ENCODE results near the gene SLC25A19. TPM values are rescaled to one million over a fixed set of nuclear protein-coding genes. Genes with fewer than 3 reads are reported as not detected.

SLC25A19 gene
- total RNA-seq, 1 donor from 2014 or later: 12.8 TPM

DNA sequence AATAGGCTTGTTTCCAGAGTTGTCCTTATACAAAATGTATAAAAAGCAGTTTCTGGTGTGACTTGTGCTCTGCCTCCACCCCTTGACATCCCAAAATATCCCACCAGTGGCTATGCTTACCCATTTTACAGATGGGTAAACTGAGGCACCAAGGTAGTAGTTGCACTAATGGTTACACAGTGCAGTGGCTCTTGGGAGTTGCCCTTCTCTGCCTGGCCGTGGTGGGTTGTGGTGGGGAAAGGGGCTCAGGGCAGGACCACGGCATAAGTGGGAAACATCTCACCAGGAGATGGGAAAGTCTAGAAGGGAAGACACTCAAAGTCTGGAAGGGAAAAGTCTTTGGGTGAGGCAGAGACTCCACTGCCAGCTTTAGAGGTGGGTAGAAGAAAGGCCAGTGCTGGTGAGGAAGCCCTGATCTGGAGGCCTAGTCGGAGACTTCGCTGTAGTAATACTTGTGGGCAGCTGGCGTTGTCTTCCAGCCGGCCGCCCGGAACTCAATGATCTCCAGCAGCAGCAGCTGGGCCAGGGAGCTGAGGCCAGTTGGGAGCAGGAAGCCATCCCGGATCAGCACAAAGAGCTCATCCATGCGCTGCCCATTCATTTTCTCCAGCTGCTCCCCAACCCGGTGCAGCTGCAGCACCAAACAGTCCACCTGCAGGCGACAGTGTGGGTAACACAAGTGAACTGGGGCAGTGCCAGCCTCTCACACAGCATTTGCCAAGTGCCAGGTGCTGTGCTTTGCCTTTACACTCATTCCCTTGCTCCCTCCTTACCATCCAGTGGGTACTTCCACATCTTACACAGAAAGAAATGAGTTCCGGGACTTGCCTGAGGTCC is 22.7 kb downstream of the SLC25A19 start:
- no peak for FAIRE-seq
- no peaks in the 10 kb centered on the region for H3K27me3 ChIP-seq (ENCODE audit: insufficient read depth, low read length)

DNA sequence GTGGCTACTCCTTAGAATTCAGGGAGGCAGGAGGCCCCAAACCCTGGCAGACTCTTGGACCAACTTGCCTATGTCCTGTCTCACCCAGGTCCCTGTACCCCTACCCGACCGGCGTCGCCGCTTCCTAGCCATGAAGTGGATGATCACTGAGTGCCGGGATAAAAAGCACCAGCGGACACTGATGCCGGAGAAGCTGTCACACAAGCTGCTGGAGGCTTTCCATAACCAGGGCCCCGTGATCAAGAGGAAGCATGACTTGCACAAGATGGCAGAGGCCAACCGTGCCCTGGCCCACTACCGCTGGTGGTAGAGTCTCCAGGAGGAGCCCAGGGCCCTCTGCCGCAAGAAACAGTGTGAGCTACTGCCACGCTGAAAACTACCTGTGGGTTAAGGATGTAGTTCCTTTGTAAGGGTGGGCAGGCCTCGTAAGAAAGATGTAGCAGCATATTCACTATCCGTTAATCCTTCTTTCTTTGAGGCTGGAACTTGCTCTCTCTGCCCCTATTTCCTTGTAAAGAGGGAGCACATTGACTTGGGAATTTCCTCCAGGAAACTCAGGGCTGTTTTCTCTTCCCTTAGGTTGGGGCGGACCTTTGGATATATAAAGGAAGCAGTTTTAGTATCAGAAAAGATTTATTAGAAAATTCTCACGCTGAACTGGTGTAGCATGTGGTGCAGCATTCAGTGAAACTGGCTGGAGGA is 23.5 kb downstream of the SLC25A19 start:
- H4K20me1 ChIP-seq (ENCODE audit: insufficient read depth, low read length): peaks cover 19% of the 10 kb centered on the region
- H3K4me3 Mint-ChIP-seq (ENCODE audit: unreplicated experiment): no peak overlapping the region
- no peaks in the 10 kb centered on the region for H3K27me3 Mint-ChIP-seq (ENCODE audit: low read depth, unreplicated experiment)
- FAIRE-seq (no peak), DNase-seq (ENCODE audit: low read depth) (no peak)
- H3K27ac Mint-ChIP-seq (ENCODE audit: unreplicated experiment): no peak overlapping the region
- H3K9me3 ChIP-seq (ENCODE audit: insufficient read depth, low read depth, low read length): no peaks in the 10 kb centered on the region
- no peaks in the 10 kb centered on the region for H3K27me3 ChIP-seq (ENCODE audit: insufficient read depth, low read length)
- H3K36me3 ChIP-seq (ENCODE audit: insufficient read depth, low read length): peaks cover 23% of the 10 kb centered on the region
- no peak overlapping the region for H3K27ac ChIP-seq (ENCODE audit: low read depth, low read length)
- peaks cover 33% of the 10 kb centered on the region for H3K79me2 ChIP-seq (ENCODE audit: insufficient read depth, low read length)
- H3K9ac ChIP-seq (ENCODE audit: low read length): no peak overlapping the region
- H3K4me1 ChIP-seq (ENCODE audit: insufficient read depth, low read length): peaks cover 19% of the 10 kb centered on the region
- no peak overlapping the region for H3K4me2 ChIP-seq (ENCODE audit: low read length)
- TF ChIP-seq EZH2 (IDR thresholded peaks at IDR 0.05; ENCODE audit: insufficient read depth, low read length): no peak
- TF ChIP-seq, protein P1, sequence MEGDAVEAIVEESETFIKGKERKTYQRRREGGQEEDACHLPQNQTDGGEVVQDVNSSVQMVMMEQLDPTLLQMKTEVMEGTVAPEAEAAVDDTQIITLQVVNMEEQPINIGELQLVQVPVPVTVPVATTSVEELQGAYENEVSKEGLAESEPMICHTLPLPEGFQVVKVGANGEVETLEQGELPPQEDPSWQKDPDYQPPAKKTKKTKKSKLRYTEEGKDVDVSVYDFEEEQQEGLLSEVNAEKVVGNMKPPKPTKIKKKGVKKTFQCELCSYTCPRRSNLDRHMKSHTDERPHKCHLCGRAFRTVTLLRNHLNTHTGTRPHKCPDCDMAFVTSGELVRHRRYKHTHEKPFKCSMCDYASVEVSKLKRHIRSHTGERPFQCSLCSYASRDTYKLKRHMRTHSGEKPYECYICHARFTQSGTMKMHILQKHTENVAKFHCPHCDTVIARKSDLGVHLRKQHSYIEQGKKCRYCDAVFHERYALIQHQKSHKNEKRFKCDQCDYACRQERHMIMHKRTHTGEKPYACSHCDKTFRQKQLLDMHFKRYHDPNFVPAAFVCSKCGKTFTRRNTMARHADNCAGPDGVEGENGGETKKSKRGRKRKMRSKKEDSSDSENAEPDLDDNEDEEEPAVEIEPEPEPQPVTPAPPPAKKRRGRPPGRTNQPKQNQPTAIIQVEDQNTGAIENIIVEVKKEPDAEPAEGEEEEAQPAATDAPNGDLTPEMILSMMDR (IDR thresholded peaks at IDR 0.05; ENCODE audit: insufficient read depth, low read depth, low read length): no peak
- peaks cover 3% of the 10 kb centered on the region for H3K36me3 Mint-ChIP-seq (ENCODE audit: low read depth, unreplicated experiment)
- H3K4me1 Mint-ChIP-seq (ENCODE audit: low read depth, unreplicated experiment): peaks cover 10% of the 10 kb centered on the region
- H3K4me3 ChIP-seq (ENCODE audit: insufficient read depth, low read depth, low read length): no peak overlapping the region
- H2AFZ ChIP-seq (ENCODE audit: low read depth, low read length): no peak overlapping the region
- H3K9me3 Mint-ChIP-seq (ENCODE audit: unreplicated experiment): no peaks in the 10 kb centered on the region

More for the DNA sequence above, 22.7 kb downstream of the SLC25A19 start:
- Mint-ChIP-seq H3K4me3 (ENCODE audit: unreplicated experiment) (peak overlapping the region; percentile 27), H3K27ac (ENCODE audit: unreplicated experiment) (no peak overlapping the region), H3K27me3 (ENCODE audit: low read depth, unreplicated experiment) (no peaks in the 10 kb centered on the region), H3K4me1 (ENCODE audit: low read depth, unreplicated experiment) (peaks cover 10% of the 10 kb centered on the region), H3K9me3 (ENCODE audit: unreplicated experiment) (no peaks in the 10 kb centered on the region), H3K36me3 (ENCODE audit: low read depth, unreplicated experiment) (peaks cover 3% of the 10 kb centered on the region)
- H3K9me3 ChIP-seq (ENCODE audit: insufficient read depth, low read depth, low read length): no peaks in the 10 kb centered on the region
- H2AFZ ChIP-seq (ENCODE audit: low read depth, low read length): no peak overlapping the region
- H3K9ac ChIP-seq (ENCODE audit: low read length): no peak overlapping the region
- H3K79me2 ChIP-seq (ENCODE audit: insufficient read depth, low read length): peaks cover 26% of the 10 kb centered on the region
- peaks cover 18% of the 10 kb centered on the region for H4K20me1 ChIP-seq (ENCODE audit: insufficient read depth, low read length)
- no peak overlapping the region for H3K4me3 ChIP-seq (ENCODE audit: insufficient read depth, low read depth, low read length)
- peaks cover 18% of the 10 kb centered on the region for H3K4me1 ChIP-seq (ENCODE audit: insufficient read depth, low read length)
- H3K27ac ChIP-seq (ENCODE audit: low read depth, low read length): no peak overlapping the region
- H3K36me3 ChIP-seq (ENCODE audit: insufficient read depth, low read length): peaks cover 23% of the 10 kb centered on the region
- TF ChIP-seq, protein P1 (IDR thresholded peaks at IDR 0.05; ENCODE audit: insufficient read depth, low read depth, low read length): no peak
- no peak for TF ChIP-seq EZH2 (IDR thresholded peaks at IDR 0.05; ENCODE audit: insufficient read depth, low read length)
- H3K4me2 ChIP-seq (ENCODE audit: low read length): no peak overlapping the region
- no peak for DNase-seq (ENCODE audit: low read depth)
